ENCODE measurements around the gene ARHGAP10.

DNA sequence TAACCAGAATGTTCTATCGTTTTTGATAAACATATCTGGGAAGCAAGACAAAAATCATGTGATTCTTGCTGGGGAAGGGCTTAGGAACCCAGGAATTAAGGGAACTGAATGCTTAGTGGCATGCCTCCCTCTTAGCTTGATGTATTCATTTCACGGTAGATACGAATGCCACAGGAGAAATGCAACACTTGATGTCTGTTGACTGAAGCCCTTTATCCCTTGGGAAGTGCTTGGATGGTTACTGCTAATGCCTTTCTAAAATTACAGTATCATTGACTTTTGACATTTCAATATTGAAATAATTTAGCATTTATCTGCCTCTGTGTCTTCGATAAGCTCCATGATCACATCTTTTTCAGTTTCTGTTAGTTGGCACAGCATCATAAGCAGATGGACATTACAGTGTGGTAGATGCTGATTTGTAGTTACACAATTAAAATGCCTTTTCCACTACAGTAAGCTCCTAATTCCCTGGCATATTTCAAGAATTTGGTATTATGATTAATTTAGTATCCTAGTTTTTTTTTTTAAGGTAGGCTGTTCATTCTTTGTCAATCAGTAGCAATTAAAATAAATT is 226.7 kb downstream of the ARHGAP10 start:
- TF ChIP-seq, protein P1, sequence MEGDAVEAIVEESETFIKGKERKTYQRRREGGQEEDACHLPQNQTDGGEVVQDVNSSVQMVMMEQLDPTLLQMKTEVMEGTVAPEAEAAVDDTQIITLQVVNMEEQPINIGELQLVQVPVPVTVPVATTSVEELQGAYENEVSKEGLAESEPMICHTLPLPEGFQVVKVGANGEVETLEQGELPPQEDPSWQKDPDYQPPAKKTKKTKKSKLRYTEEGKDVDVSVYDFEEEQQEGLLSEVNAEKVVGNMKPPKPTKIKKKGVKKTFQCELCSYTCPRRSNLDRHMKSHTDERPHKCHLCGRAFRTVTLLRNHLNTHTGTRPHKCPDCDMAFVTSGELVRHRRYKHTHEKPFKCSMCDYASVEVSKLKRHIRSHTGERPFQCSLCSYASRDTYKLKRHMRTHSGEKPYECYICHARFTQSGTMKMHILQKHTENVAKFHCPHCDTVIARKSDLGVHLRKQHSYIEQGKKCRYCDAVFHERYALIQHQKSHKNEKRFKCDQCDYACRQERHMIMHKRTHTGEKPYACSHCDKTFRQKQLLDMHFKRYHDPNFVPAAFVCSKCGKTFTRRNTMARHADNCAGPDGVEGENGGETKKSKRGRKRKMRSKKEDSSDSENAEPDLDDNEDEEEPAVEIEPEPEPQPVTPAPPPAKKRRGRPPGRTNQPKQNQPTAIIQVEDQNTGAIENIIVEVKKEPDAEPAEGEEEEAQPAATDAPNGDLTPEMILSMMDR (IDR thresholded peaks at IDR 0.05): no peak
- TF ChIP-seq POLR2A (IDR thresholded peaks at IDR 0.05): no peak

Data from esophagus squamous epithelium (tissue), 4 donors.